Muscle of arm (tissue), 12 donors: ENCODE data around the gene INAFM1. TPM values are rescaled to one million over a fixed set of nuclear protein-coding genes. Genes with fewer than 3 reads are reported as not detected.
"Not testable (repeated sequence)": the region's sequence is repeated elsewhere in the genome, so short reads cannot be mapped to it uniquely, and the experiment has no call there.

Experiments used
- DNase-seq: peaks from one replicate; pipeline ENCODE4 v3.0.0-alpha.2; 2013
- polyA plus RNA-seq, 12 donors: library from polyadenylated mRNA; unstranded; fragments of 120-200 nt; gene quantifications; one replicate each; pipeline ENCODE4 v1.2.1, GENCODE V29; 2013; ENCODE audit not compliant: insufficient read length in 12 of 12

INAFM1 gene
- polyA plus RNA-seq, 12 donors, result 6.4 to 12.8 (median 8.0) TPM; not detected in 1

- no peak for DNase-seq
These were observed 34.9 kb upstream of the INAFM1 start for GRCh38 chr19:47239610-47240296.

GRCh38 chr19:47240556-47240955, 34.1 kb upstream of the INAFM1 start:
- DNase-seq, result no peak

- DNase-seq, result peak; percentile 40
These were observed 33.4 kb upstream of the INAFM1 start for GRCh38 chr19:47240996-47241918.

- no peak for DNase-seq
These were observed 32.6 kb upstream of the INAFM1 start for GRCh38 chr19:47241919-47242577.

GRCh38 chr19:47243364-47243775, 31.3 kb upstream of the INAFM1 start:
- DNase-seq, result no peak

GRCh38 chr19:47243776-47244547, 30.7 kb upstream of the INAFM1 start:
- peak; percentile 93 for DNase-seq

- peak; percentile 79 for DNase-seq
These were observed 27.2 kb upstream of the INAFM1 start for GRCh38 chr19:47247308-47247990.

- DNase-seq, result not testable (repeated sequence)
These were observed 21.7 kb upstream of the INAFM1 start for GRCh38 chr19:47253016-47253415.

- DNase-seq, result no peak
These were observed 21.2 kb upstream of the INAFM1 start for GRCh38 chr19:47253467-47253881.

GRCh38 chr19:47253970-47254369, 20.7 kb upstream of the INAFM1 start:
- DNase-seq, result no peak

GRCh38 chr19:47255879-47256692, 18.6 kb upstream of the INAFM1 start, which contains the start of gene CCDC9:
Gene CCDC9 (plus strand): TSS chr19:47256525. CDS start chr19:47258401, 1,876 bp downstream.
- peak; percentile 96 for DNase-seq

GRCh38 chr19:47256693-47257410, 17.8 kb upstream of the INAFM1 start:
- peak; percentile 99 for DNase-seq

GRCh38 chr19:47257411-47258169, 17.1 kb upstream of the INAFM1 start:
- DNase-seq, result no peak

- DNase-seq, result no peak
These were observed 16.3 kb upstream of the INAFM1 start for GRCh38 chr19:47258434-47258833.

- no peak for DNase-seq
These were observed 15.7 kb upstream of the INAFM1 start for GRCh38 chr19:47258895-47259555.

- no peak for DNase-seq
These were observed 14.2 kb upstream of the INAFM1 start for GRCh38 chr19:47260476-47260875.

- DNase-seq, result not testable (repeated sequence)
These were observed 12.5 kb upstream of the INAFM1 start for GRCh38 chr19:47261946-47262793.
